Measurements from ENCODE around the gene ABCC6.

GRCh38 chr16:16143931-16144330, 79.4 kb downstream of the ABCC6 start:
- TF ChIP-seq CTCF (IDR thresholded peaks at IDR 0.05) = no peak
- no peak for TF ChIP-seq POLR2A (IDR thresholded peaks at IDR 0.05)

All from esophagus squamous epithelium (tissue), 4 donors.